LHCN-M2 (cell line): Measurements from ENCODE around the gene LZIC. TPM values are rescaled to one million over a fixed set of nuclear protein-coding genes. Genes with fewer than 3 reads are reported as not detected.

Experiments used
- DNase-seq: peaks from one replicate; pipeline ENCODE4 v3.0.0-alpha.2; 2012; ENCODE audit warnings: low read depth
- total RNA-seq: library from RNA; depleted of rRNA; stranded (reverse); fragments of >200 nt; gene quantifications from 2 replicates; pipeline ENCODE4 v1.2.3, GENCODE V29; 2014; rRNA removed

LZIC gene
- total RNA-seq, 1 experiment from 2014 or later: 36.8 TPM

- DNase-seq: no peak
Observed at GRCh38 chr1:9886092-9886742, 57.0 kb downstream of the LZIC start.

- DNase-seq: no peak
Observed at GRCh38 chr1:9884805-9885204, 58.4 kb downstream of the LZIC start.

- no peak for DNase-seq
Observed at GRCh38 chr1:9883585-9884449, 59.4 kb downstream of the LZIC start.

- DNase-seq: no peak
Observed at GRCh38 chr1:9882945-9883303, 60.3 kb downstream of the LZIC start.

GRCh38 chr1:9882296-9882944 lies 60.8 kb downstream of the LZIC start:
- peak; percentile 20 for DNase-seq

- peak; percentile 96 for DNase-seq
Observed at GRCh38 chr1:9881838-9882249, 61.3 kb downstream of the LZIC start.

Other genes with a start within 250 kb of the LZIC start
- gene CLSTN1, start 119.4 kb downstream of the LZIC start, total RNA-seq: 30.8 and 32.3 TPM in 2 replicates
- gene CTNNBIP1, start 33.1 kb downstream of the LZIC start, total RNA-seq: 18.0 and 23.3 TPM in 2 replicates
- 9.0 and 11.0 TPM in 2 replicates for gene NMNAT1, start 84 bp upstream of the LZIC start, total RNA-seq
- not detected in 2 replicates for gene RBP7, start 53.8 kb upstream of the LZIC start, total RNA-seq
- 24.7 and 27.6 TPM in 2 replicates for gene UBE4B, start 89.6 kb upstream of the LZIC start, total RNA-seq